ENCODE data around the gene STOML1.

STOML1 gene

DNA sequence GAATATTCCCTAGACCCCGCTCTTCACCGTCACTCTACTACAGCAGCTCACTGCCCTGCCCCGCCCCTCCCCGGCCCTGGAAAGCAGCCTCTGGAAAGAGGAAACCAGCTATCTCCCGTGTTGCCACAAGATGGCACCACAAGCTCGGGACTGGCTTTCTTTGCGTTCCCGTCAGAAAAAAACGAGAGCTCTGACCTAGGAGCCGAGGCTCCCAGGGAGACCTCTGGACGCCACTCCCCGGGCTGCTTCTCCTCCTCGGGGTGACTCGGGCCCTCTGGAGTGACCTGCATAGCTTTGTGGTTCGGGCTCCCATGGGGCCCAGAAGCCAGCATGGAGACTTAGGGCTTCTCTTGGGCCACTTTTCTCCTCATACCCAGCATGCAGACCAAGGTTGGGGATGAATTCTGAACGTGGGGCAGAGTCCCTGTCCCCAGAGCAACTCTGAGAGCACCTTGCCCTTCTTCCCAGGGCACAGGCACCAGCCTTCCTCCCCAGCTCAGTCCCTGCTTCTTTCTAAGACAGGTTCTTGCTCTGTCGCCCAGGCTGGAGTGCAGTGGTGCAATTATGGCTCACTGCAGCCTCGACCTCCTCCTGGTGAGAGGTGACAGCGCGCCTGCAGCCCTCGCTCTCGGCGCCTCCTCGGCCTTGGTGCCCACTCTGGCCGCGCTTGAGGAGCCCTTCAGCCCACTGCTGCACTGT lies 19.0 kb downstream of the STOML1 start:
- peak overlapping the region; percentile 61 for H3K4me3 Mint-ChIP-seq

DNA sequence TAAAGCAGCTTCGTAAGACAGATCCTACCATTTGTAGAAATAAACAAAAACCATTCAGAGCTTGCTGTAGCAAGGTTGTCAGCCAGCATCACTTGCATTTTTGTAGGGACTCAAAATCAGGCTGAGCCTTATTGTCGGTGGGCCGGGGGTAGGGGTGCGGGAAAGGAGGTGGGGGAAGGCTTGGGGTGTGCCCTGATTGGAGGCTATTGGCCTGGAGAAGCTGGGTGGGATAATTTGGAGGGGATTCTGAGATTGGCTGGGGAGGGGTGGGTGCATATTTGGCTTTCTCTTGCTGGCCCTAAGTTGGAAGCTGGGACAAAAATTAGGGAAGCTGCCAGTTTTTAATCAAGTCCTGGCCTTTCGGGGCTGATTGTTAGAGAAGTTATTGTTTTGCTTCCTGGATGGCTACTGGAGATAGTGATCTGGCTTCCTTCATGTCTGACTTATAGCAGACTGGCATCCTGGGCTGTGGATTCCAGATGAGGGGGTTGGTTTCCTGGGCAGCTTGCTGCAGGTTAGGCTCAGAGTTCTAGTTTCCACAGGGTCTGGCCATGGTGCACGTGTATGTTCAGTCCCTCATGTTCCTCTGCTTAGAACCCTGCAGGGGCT lies 22.8 kb downstream of the STOML1 start:
- H3K36me3 Mint-ChIP-seq (ENCODE audit: low read depth) = no peaks in the 10 kb centered on the region
- no peak overlapping the region for H3K27ac Mint-ChIP-seq
- no peak for DNase-seq
- TF ChIP-seq, protein P1, sequence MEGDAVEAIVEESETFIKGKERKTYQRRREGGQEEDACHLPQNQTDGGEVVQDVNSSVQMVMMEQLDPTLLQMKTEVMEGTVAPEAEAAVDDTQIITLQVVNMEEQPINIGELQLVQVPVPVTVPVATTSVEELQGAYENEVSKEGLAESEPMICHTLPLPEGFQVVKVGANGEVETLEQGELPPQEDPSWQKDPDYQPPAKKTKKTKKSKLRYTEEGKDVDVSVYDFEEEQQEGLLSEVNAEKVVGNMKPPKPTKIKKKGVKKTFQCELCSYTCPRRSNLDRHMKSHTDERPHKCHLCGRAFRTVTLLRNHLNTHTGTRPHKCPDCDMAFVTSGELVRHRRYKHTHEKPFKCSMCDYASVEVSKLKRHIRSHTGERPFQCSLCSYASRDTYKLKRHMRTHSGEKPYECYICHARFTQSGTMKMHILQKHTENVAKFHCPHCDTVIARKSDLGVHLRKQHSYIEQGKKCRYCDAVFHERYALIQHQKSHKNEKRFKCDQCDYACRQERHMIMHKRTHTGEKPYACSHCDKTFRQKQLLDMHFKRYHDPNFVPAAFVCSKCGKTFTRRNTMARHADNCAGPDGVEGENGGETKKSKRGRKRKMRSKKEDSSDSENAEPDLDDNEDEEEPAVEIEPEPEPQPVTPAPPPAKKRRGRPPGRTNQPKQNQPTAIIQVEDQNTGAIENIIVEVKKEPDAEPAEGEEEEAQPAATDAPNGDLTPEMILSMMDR (IDR thresholded peaks at IDR 0.05) = no peak
- peaks cover 46% of the 10 kb centered on the region for H3K4me1 Mint-ChIP-seq
- H3K4me3 Mint-ChIP-seq = no peak overlapping the region
- H3K27me3 Mint-ChIP-seq (ENCODE audit: low read depth, poor library complexity) = peaks cover 14% of the 10 kb centered on the region
- no peaks in the 10 kb centered on the region for H3K9me3 Mint-ChIP-seq

More for the DNA sequence above, 19.0 kb downstream of the STOML1 start:
- Mint-ChIP-seq H3K27me3 (ENCODE audit: low read depth, poor library complexity) (peaks cover 19% of the 10 kb centered on the region), H3K4me1 (peaks cover 27% of the 10 kb centered on the region), H3K36me3 (ENCODE audit: low read depth) (no peaks in the 10 kb centered on the region), H3K27ac (no peak overlapping the region), H3K9me3 (no peaks in the 10 kb centered on the region)
- TF ChIP-seq, protein P1 (IDR thresholded peaks at IDR 0.05) = peak; percentile 77
- DNase-seq = peak; percentile 89

DNA sequence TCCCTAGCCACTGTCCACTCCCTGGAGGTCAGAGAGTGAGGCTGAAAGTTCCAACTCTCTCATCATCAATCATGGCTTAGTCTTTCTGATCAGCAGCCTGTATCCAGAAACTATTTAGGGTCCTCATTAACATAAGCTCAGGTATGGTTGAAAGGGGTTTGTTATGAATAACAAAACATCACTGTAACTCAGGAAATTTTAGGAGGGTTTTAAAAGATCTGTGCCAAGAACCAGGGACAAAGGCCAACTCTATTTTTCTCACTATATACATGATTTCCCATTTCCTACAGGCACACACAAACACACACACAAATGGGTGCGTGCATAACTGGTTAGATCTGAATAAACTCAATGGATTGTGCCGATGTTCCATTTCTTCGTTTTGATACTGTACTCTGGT lies 23.6 kb downstream of the STOML1 start:
- H3K4me1 Mint-ChIP-seq = peaks cover 45% of the 10 kb centered on the region
- no peaks in the 10 kb centered on the region for H3K36me3 Mint-ChIP-seq (ENCODE audit: low read depth)
- no peak overlapping the region for H3K27ac Mint-ChIP-seq
- no peak for DNase-seq
- TF ChIP-seq, protein P1 (IDR thresholded peaks at IDR 0.05) = no peak
- H3K27me3 Mint-ChIP-seq (ENCODE audit: low read depth, poor library complexity) = peaks cover 14% of the 10 kb centered on the region
- H3K9me3 Mint-ChIP-seq = no peaks in the 10 kb centered on the region
- no peak overlapping the region for H3K4me3 Mint-ChIP-seq

DNA sequence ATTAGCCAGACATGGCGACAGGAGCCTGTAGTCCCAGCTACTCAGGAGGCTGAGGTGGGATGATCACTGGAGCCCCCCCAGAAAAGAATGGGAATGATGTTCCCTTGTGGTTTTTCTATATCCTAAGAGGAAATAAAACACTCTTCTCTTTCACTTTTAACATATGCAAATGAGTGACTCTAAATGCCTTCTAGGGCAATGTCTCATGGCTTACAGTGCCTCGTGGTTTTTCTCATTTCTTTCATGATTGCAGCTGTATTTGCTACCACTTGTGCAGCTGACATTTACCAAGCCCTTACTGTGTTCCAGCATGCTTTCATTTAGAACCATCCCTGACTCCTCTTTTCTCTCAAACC lies 26.4 kb downstream of the STOML1 start:
- Mint-ChIP-seq H3K9me3 (no peaks in the 10 kb centered on the region), H3K36me3 (ENCODE audit: low read depth) (no peaks in the 10 kb centered on the region), H3K4me1 (peaks cover 50% of the 10 kb centered on the region), H3K27me3 (ENCODE audit: low read depth, poor library complexity) (peaks cover 9% of the 10 kb centered on the region), H3K27ac (no peak overlapping the region), H3K4me3 (no peak overlapping the region)
- no peak for DNase-seq
- TF ChIP-seq, protein P1 (IDR thresholded peaks at IDR 0.05) = no peak

DNA sequence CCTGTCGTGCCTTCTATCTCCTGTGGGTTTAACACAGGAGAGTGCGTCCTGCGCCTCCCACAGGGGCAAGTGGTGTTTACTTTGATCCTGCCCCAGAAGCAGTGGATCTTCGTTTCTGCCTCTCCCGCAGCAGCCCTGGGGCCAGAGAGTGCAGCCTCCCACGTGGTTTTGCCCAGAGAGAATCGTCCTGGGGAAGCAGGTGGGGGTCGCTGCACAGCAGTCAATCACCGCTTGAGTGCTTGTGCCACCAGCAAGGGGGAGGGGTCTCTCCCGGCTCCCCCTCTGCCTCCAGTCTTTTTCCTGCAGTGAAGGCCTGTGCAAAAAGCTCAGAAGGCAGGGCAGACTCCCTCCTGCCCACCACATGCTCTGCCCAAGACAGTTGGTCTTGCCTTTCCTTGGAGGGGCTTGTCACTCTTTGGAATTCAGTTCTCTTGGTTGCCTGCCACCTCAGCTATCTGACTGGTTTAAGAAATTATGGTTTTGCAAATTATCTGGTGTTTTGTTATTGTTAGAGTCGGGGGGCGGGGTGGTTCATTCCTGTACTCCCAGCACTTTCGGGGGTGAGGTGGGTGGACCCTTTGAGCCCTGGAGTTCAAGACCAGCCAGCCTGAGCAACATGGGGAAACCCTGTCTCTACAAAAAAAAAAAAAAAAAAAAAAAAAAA lies 26.9 kb downstream of the STOML1 start:
- peak overlapping the region; percentile 49 for H3K27ac Mint-ChIP-seq
- H3K4me3 Mint-ChIP-seq = peak overlapping the region; percentile 19
- peaks cover 50% of the 10 kb centered on the region for H3K4me1 Mint-ChIP-seq
- H3K27me3 Mint-ChIP-seq (ENCODE audit: low read depth, poor library complexity) = peaks cover 9% of the 10 kb centered on the region
- no peaks in the 10 kb centered on the region for H3K36me3 Mint-ChIP-seq (ENCODE audit: low read depth)
- TF ChIP-seq, protein P1 (IDR thresholded peaks at IDR 0.05) = no peak
- DNase-seq = peak; percentile 69
- no peaks in the 10 kb centered on the region for H3K9me3 Mint-ChIP-seq

Data from nephron progenitor cell (in vitro differentiated cells).